MG63 (cell line): ENCODE measurements around the gene ERO1B. TPM values are rescaled to one million over a fixed set of nuclear protein-coding genes. Genes with fewer than 3 reads are reported as not detected.

Source experiments
- DNase-seq: peaks from one replicate; pipeline ENCODE4 v3.0.0-alpha.2; 2020
- H3K27me3 ChIP-seq: fragments of 250-450 bp; sonication (Bioruptor Pico); 2 replicates; pipeline ENCODE4 v1.5.1; 2020; ENCODE audit warnings: mild to moderate bottlenecking, moderate library complexity
- H3K36me3 ChIP-seq: fragments of 250-450 bp; sonication (Bioruptor Pico); 2 replicates; pipeline ENCODE4 v1.5.1; 2020; ENCODE audit warnings: mild to moderate bottlenecking, moderate library complexity
- H3K4me3 ChIP-seq: fragments of 250-450 bp; sonication (Bioruptor Pico); 2 replicates; pipeline ENCODE4 v1.5.1; 2020; ENCODE audit warnings: mild to moderate bottlenecking, moderate library complexity
- H3K9me3 ChIP-seq: fragments of 250-450 bp; sonication (Bioruptor Pico); 2 replicates; pipeline ENCODE4 v1.5.1; 2020; ENCODE audit warnings: mild to moderate bottlenecking, moderate library complexity
- total RNA-seq: library from RNA; depleted of rRNA; stranded (reverse); fragments of >200 nt; shearing (Covaris generic); gene quantifications from 2 replicates; pipeline ENCODE4 v1.2.3, GENCODE V29; 2014; ENCODE audit warnings: low replicate concordance; rRNA removed

ERO1B gene
- total RNA-seq, 1 experiment from 2014 or later: 0.40 TPM

GRCh38 chr1:236185687-236186086, 96.1 kb downstream of the ERO1B start:
- DNase-seq: no peak
- H3K4me3 ChIP-seq: no peak overlapping the region
- no peaks in the 10 kb centered on the region for H3K36me3 ChIP-seq
- H3K9me3 ChIP-seq: no peaks in the 10 kb centered on the region
- no peaks in the 10 kb centered on the region for H3K27me3 ChIP-seq

GRCh38 chr1:236181059-236181458, 100.7 kb downstream of the ERO1B start:
- Histone ChIP-seq H3K9me3 (no peaks in the 10 kb centered on the region), H3K27me3 (no peaks in the 10 kb centered on the region), H3K4me3 (no peak overlapping the region), H3K36me3 (no peaks in the 10 kb centered on the region)
- DNase-seq: no peak

GRCh38 chr1:236179634-236180033, 102.1 kb downstream of the ERO1B start:
- no peak overlapping the region for H3K4me3 ChIP-seq
- no peaks in the 10 kb centered on the region for H3K9me3 ChIP-seq
- no peaks in the 10 kb centered on the region for H3K36me3 ChIP-seq
- no peak for DNase-seq
- H3K27me3 ChIP-seq: no peaks in the 10 kb centered on the region

GRCh38 chr1:236176337-236177336, 105.1 kb downstream of the ERO1B start:
- DNase-seq: no peak
- H3K4me3 ChIP-seq: no peak overlapping the region
- H3K27me3 ChIP-seq: no peaks in the 10 kb centered on the region
- no peaks in the 10 kb centered on the region for H3K36me3 ChIP-seq
- no peaks in the 10 kb centered on the region for H3K9me3 ChIP-seq

GRCh38 chr1:236175642-236176336, 106.0 kb downstream of the ERO1B start:
- Histone ChIP-seq H3K36me3 (no peaks in the 10 kb centered on the region), H3K27me3 (no peaks in the 10 kb centered on the region), H3K9me3 (no peaks in the 10 kb centered on the region), H3K4me3 (no peak overlapping the region)
- DNase-seq: no peak

GRCh38 chr1:236173174-236173767, 108.5 kb downstream of the ERO1B start:
- Histone ChIP-seq H3K36me3 (no peaks in the 10 kb centered on the region), H3K27me3 (no peaks in the 10 kb centered on the region), H3K9me3 (no peaks in the 10 kb centered on the region), H3K4me3 (no peak overlapping the region)
- no peak for DNase-seq

GRCh38 chr1:236172041-236172579, 109.6 kb downstream of the ERO1B start:
- DNase-seq: no peak
- H3K36me3 ChIP-seq: no peaks in the 10 kb centered on the region
- H3K4me3 ChIP-seq: no peak overlapping the region
- H3K9me3 ChIP-seq: no peaks in the 10 kb centered on the region
- no peaks in the 10 kb centered on the region for H3K27me3 ChIP-seq

- H3K36me3 ChIP-seq: no peaks in the 10 kb centered on the region
- DNase-seq: peak; percentile 30
- no peak overlapping the region for H3K4me3 ChIP-seq
- H3K9me3 ChIP-seq: no peaks in the 10 kb centered on the region
- no peaks in the 10 kb centered on the region for H3K27me3 ChIP-seq
These were observed 112.9 kb downstream of the ERO1B start for GRCh38 chr1:236168716-236169429.

- Histone ChIP-seq H3K4me3 (no peak overlapping the region), H3K36me3 (no peaks in the 10 kb centered on the region), H3K27me3 (no peaks in the 10 kb centered on the region), H3K9me3 (0 out of 2 replicates have a peak, but pooled peaks cover under 1% of the 10 kb centered on the region)
- no peak for DNase-seq
These were observed 114.2 kb downstream of the ERO1B start for GRCh38 chr1:236167578-236167977.

- peaks cover 5% of the 10 kb centered on the region for H3K9me3 ChIP-seq
- no peak for DNase-seq
- no peak overlapping the region for H3K4me3 ChIP-seq
- H3K36me3 ChIP-seq: no peaks in the 10 kb centered on the region
- no peaks in the 10 kb centered on the region for H3K27me3 ChIP-seq
These were observed 114.6 kb downstream of the ERO1B start for GRCh38 chr1:236167154-236167553.

- H3K36me3 ChIP-seq: no peaks in the 10 kb centered on the region
- DNase-seq: no peak
- no peaks in the 10 kb centered on the region for H3K27me3 ChIP-seq
- H3K9me3 ChIP-seq: peaks cover 14% of the 10 kb centered on the region
- no peak overlapping the region for H3K4me3 ChIP-seq
These were observed 115.7 kb downstream of the ERO1B start for GRCh38 chr1:236166041-236166440.

Other genes starting within 250 kb of the ERO1B start
- 10.8 and 14.4 TPM in 2 replicates for gene NID1, start 216.9 kb downstream of the ERO1B start, total RNA-seq
- gene GPR137B, start 139.4 kb downstream of the ERO1B start, total RNA-seq: 1.3 and 4.0 TPM in 2 replicates
- gene EDARADD, start 112.3 kb upstream of the ERO1B start, total RNA-seq: 0.10 TPM in 1 of 2 replicates, not detected in the other
- 22.8 and 27.4 TPM in 2 replicates for gene LGALS8, start 242.0 kb upstream of the ERO1B start, total RNA-seq